ENCODE measurements around the gene TCEAL8.

DNA sequence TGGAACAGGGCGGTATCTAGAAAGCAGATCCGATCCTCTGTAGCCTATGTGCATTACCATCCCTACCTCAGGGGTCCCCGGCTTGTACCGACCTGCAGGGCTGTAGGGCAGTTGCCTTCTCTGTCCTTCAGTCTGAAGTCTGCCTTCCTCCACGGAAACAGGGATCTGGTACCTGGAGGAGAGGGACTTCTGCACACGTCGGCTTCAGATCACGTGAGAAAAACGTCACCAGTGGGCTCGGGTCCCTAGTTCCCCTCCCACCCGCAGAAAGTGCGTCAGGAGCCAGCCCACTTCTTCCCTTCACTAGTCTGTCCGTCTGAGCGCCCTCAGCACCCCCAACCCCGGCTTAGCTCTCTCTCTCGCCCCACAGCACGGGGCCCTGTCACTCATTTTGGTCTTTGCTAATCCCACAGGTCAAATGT, 21.6 kb upstream of the TCEAL8 start, which contains the start of gene TCEAL5:
- TF ChIP-seq CREB1 (IDR thresholded peaks at IDR 0.05; ENCODE audit: low read depth) = no peak
- TF ChIP-seq EGR1 (IDR thresholded peaks at IDR 0.05) = no peak
- no peak for TF ChIP-seq EP300 (IDR thresholded peaks at IDR 0.05; ENCODE audit: borderline replicate concordance)
- TF ChIP-seq FOXM1 (IDR thresholded peaks at IDR 0.05; ENCODE audit: borderline replicate concordance, low read depth) = no peak
- no peak for TF ChIP-seq CEBPB (IDR thresholded peaks at IDR 0.05)
- TF ChIP-seq, protein P1, sequence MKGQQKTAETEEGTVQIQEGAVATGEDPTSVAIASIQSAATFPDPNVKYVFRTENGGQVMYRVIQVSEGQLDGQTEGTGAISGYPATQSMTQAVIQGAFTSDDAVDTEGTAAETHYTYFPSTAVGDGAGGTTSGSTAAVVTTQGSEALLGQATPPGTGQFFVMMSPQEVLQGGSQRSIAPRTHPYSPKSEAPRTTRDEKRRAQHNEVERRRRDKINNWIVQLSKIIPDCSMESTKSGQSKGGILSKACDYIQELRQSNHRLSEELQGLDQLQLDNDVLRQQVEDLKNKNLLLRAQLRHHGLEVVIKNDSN (IDR thresholded peaks at IDR 0.05) = no peak
- TF ChIP-seq, protein P2, sequence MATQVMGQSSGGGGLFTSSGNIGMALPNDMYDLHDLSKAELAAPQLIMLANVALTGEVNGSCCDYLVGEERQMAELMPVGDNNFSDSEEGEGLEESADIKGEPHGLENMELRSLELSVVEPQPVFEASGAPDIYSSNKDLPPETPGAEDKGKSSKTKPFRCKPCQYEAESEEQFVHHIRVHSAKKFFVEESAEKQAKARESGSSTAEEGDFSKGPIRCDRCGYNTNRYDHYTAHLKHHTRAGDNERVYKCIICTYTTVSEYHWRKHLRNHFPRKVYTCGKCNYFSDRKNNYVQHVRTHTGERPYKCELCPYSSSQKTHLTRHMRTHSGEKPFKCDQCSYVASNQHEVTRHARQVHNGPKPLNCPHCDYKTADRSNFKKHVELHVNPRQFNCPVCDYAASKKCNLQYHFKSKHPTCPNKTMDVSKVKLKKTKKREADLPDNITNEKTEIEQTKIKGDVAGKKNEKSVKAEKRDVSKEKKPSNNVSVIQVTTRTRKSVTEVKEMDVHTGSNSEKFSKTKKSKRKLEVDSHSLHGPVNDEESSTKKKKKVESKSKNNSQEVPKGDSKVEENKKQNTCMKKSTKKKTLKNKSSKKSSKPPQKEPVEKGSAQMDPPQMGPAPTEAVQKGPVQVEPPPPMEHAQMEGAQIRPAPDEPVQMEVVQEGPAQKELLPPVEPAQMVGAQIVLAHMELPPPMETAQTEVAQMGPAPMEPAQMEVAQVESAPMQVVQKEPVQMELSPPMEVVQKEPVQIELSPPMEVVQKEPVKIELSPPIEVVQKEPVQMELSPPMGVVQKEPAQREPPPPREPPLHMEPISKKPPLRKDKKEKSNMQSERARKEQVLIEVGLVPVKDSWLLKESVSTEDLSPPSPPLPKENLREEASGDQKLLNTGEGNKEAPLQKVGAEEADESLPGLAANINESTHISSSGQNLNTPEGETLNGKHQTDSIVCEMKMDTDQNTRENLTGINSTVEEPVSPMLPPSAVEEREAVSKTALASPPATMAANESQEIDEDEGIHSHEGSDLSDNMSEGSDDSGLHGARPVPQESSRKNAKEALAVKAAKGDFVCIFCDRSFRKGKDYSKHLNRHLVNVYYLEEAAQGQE (IDR thresholded peaks at IDR 0.05; ENCODE audit: low read depth) = no peak
